GM12878 (cell line): ENCODE results near the gene DHX57. TPM values are rescaled to one million over a fixed set of nuclear protein-coding genes. Genes with fewer than 3 reads are reported as not detected.

ENCODE experiments used
- EGR1 ChIP-seq, 2 experiments: IDR thresholded peaks; 1 replicate in 1 of 2; 2 replicates in 1 of 2; pipeline ENCODE4 v1.6.1; 2011 to 2012; ENCODE audit warnings: low read depth in 2 of 2, low read length in 2 of 2, borderline replicate concordance in 1 of 2, mild to moderate bottlenecking in 1 of 2, moderate library complexity in 1 of 2
- GABPA ChIP-seq: IDR thresholded peaks from 2 replicates; pipeline ENCODE4 v1.6.1; 2014; ENCODE audit warnings: antibody characterized with exemption, low read depth, mild to moderate bottlenecking, inconsistent platforms
- IRF4 ChIP-seq: IDR thresholded peaks from 2 replicates; pipeline ENCODE4 v1.6.1; 2011; ENCODE audit warnings: low read depth, low read length
- RELA ChIP-seq: fragments of 450-650 bp; IDR thresholded peaks from 2 replicates; pipeline ENCODE4 v1.8.0; 2014; ENCODE audit warnings: borderline replicate concordance; ENCODE audit not compliant: partially characterized antibody
- SRF ChIP-seq, 2 experiments: IDR thresholded peaks; 2 replicates each; pipeline ENCODE4 v1.6.1; 2011; ENCODE audit warnings: low read depth in 2 of 2, low read length in 2 of 2, mild to moderate bottlenecking in 1 of 2, moderate library complexity in 1 of 2
- ZNF274 ChIP-seq: IDR thresholded peaks from one replicate; pipeline ENCODE4 v1.8.0; 2011; ENCODE audit not compliant: insufficient read length, insufficient read depth
- polyA plus RNA-seq, 11 experiments: library from polyadenylated mRNA; depleted of rRNA in 4 of 11; unstranded in 6 of 11; stranded (reverse) in 5 of 11; fragments of >200 nt; fragmentation: Nextera tagmentation in 4 of 11; fragmentation: Illumina TruSeq in 1 of 11; extraction: Ambion mirVana in 4 of 11; extraction: Trizol in 1 of 11; gene quantifications; 1 replicate in 1 of 11; 2 replicates in 10 of 11; pipeline versions ENCODE4 v1.2.1 to v1.2.3, GENCODE V29; 2011 to 2016; ENCODE audit warnings: inconsistent platforms in 2 of 11, missing spikeins in 2 of 11, low read depth in 1 of 11
- total RNA-seq, 4 experiments: library from RNA; depleted of rRNA in 3 of 4; stranded (reverse); fragments of >200 nt in 3 of 4; fragmentation: Illumina TruSeq in 1 of 4; extraction: Trizol in 1 of 4; gene quantifications; 2 replicates each; pipeline versions ENCODE4 v1.2.1 to v1.2.3, GENCODE V29; 2013 to 2021
- TF ChIP-seq, protein P1 (sequence below): fragments of 450-650 bp; conservative IDR thresholded peaks from 2 replicates; pipeline ENCODE4 v1.6.1; 2017; ENCODE audit warnings: mild to moderate bottlenecking, moderate library complexity
- TF ChIP-seq, protein P2 (sequence below): IDR thresholded peaks from 2 replicates; pipeline ENCODE4 v1.6.1; 2012; ENCODE audit warnings: low read depth, low read length, improper control_type of control experiment
- TF ChIP-seq, protein P3 (sequence below): fragments of 150-350 bp; IDR thresholded peaks from 2 replicates; pipeline ENCODE4 v1.6.1; 2016; ENCODE audit warnings: low read depth, low read length
- TF ChIP-seq, protein P4 (sequence below): IDR thresholded peaks from 2 replicates; pipeline ENCODE4 v1.6.1; 2011; ENCODE audit warnings: borderline replicate concordance, low read depth, mild to moderate bottlenecking, moderate library complexity, mixed read lengths, low read length; ENCODE audit not compliant: insufficient read depth; ENCODE audit errors: extremely low read length
- TF ChIP-seq, protein P5 (sequence below): IDR thresholded peaks from 2 replicates; pipeline ENCODE4 v1.6.1; 2011; ENCODE audit warnings: low read depth, low read length, improper control_type of control experiment, borderline replicate concordance
- TF ChIP-seq, protein P6 (sequence below): fragments of 450-650 bp; formaldehyde crosslinking; IDR thresholded peaks from 2 replicates; pipeline ENCODE4 v1.4.0; 2022; ENCODE audit warnings: mild to moderate bottlenecking, moderate library complexity

DHX57 gene
- total and polyA plus RNA-seq, 10 of the 15 experiments (the other 5 are each of a cell fraction or from before 2014, with no cell fraction given): 6.5 to 18.0 (median 15.8) TPM

DNA sequence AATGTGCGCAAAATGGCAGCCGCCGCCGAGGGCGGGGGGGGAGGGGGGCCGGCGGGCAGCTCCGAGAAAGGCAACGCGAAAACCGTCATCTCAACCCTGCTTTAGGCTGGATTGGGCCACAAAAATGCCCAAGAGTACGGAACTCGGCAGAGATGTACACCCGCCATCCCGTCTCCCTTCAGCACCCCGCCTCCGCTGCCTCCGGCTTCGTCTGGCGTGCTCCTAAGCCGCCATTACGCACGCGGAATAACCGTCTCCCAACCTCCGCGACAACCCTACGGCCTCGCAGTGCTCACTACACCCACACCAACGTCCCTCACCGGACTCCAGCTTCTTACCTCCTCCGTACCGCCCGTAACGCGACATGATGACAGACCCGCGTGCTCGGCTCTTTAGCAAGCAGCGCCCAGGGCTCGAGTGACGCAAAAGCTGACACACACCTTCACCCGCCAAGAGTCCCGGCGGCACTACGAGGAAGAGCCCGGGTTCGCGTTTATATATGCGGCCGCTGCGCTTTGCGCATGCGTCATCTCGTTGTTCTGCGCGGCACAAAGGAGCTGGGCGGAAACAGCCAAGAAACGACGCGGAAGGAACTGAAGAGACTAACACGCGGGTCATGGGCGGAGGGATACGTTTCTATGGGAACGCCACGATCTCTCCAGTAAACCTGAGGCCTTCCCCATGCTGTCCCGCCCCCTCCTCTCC, 124.7 kb downstream of the DHX57 start, which contains the start of gene SRSF7 (continued):
- TF ChIP-seq, protein P1, sequence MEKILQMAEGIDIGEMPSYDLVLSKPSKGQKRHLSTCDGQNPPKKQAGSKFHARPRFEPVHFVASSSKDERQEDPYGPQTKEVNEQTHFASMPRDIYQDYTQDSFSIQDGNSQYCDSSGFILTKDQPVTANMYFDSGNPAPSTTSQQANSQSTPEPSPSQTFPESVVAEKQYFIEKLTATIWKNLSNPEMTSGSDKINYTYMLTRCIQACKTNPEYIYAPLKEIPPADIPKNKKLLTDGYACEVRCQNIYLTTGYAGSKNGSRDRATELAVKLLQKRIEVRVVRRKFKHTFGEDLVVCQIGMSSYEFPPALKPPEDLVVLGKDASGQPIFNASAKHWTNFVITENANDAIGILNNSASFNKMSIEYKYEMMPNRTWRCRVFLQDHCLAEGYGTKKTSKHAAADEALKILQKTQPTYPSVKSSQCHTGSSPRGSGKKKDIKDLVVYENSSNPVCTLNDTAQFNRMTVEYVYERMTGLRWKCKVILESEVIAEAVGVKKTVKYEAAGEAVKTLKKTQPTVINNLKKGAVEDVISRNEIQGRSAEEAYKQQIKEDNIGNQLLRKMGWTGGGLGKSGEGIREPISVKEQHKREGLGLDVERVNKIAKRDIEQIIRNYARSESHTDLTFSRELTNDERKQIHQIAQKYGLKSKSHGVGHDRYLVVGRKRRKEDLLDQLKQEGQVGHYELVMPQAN: peak; percentile 95
- TF ChIP-seq ZNF274: no peak
- peak; percentile 65; the same call in 1 of the 2 replicates for TF ChIP-seq IRF4
- TF ChIP-seq, protein P2, sequence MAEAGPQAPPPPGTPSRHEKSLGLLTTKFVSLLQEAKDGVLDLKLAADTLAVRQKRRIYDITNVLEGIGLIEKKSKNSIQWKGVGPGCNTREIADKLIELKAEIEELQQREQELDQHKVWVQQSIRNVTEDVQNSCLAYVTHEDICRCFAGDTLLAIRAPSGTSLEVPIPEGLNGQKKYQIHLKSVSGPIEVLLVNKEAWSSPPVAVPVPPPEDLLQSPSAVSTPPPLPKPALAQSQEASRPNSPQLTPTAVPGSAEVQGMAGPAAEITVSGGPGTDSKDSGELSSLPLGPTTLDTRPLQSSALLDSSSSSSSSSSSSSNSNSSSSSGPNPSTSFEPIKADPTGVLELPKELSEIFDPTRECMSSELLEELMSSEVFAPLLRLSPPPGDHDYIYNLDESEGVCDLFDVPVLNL: no peak
- TF ChIP-seq, protein P3, sequence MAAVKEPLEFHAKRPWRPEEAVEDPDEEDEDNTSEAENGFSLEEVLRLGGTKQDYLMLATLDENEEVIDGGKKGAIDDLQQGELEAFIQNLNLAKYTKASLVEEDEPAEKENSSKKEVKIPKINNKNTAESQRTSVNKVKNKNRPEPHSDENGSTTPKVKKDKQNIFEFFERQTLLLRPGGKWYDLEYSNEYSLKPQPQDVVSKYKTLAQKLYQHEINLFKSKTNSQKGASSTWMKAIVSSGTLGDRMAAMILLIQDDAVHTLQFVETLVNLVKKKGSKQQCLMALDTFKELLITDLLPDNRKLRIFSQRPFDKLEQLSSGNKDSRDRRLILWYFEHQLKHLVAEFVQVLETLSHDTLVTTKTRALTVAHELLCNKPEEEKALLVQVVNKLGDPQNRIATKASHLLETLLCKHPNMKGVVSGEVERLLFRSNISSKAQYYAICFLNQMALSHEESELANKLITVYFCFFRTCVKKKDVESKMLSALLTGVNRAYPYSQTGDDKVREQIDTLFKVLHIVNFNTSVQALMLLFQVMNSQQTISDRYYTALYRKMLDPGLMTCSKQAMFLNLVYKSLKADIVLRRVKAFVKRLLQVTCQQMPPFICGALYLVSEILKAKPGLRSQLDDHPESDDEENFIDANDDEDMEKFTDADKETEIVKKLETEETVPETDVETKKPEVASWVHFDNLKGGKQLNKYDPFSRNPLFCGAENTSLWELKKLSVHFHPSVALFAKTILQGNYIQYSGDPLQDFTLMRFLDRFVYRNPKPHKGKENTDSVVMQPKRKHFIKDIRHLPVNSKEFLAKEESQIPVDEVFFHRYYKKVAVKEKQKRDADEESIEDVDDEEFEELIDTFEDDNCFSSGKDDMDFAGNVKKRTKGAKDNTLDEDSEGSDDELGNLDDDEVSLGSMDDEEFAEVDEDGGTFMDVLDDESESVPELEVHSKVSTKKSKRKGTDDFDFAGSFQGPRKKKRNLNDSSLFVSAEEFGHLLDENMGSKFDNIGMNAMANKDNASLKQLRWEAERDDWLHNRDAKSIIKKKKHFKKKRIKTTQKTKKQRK: no peak
- TF ChIP-seq, protein P4, sequence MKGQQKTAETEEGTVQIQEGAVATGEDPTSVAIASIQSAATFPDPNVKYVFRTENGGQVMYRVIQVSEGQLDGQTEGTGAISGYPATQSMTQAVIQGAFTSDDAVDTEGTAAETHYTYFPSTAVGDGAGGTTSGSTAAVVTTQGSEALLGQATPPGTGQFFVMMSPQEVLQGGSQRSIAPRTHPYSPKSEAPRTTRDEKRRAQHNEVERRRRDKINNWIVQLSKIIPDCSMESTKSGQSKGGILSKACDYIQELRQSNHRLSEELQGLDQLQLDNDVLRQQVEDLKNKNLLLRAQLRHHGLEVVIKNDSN: no peak
- TF ChIP-seq, protein P5, sequence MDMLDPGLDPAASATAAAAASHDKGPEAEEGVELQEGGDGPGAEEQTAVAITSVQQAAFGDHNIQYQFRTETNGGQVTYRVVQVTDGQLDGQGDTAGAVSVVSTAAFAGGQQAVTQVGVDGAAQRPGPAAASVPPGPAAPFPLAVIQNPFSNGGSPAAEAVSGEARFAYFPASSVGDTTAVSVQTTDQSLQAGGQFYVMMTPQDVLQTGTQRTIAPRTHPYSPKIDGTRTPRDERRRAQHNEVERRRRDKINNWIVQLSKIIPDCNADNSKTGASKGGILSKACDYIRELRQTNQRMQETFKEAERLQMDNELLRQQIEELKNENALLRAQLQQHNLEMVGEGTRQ: no peak
- TF ChIP-seq GABPA: peak; percentile 44; the same call in 1 of the 2 replicates
- TF ChIP-seq RELA: peak; percentile 81
- peak in 1 of 2 experiments; percentile 5; a peak in 1 of 3 replicates for TF ChIP-seq EGR1 (IDR thresholded peaks at IDR 0.05; ENCODE audit: borderline replicate concordance in 1 of 2, low read depth in 2 of 2, low read length in 2 of 2)
- TF ChIP-seq, protein P6, sequence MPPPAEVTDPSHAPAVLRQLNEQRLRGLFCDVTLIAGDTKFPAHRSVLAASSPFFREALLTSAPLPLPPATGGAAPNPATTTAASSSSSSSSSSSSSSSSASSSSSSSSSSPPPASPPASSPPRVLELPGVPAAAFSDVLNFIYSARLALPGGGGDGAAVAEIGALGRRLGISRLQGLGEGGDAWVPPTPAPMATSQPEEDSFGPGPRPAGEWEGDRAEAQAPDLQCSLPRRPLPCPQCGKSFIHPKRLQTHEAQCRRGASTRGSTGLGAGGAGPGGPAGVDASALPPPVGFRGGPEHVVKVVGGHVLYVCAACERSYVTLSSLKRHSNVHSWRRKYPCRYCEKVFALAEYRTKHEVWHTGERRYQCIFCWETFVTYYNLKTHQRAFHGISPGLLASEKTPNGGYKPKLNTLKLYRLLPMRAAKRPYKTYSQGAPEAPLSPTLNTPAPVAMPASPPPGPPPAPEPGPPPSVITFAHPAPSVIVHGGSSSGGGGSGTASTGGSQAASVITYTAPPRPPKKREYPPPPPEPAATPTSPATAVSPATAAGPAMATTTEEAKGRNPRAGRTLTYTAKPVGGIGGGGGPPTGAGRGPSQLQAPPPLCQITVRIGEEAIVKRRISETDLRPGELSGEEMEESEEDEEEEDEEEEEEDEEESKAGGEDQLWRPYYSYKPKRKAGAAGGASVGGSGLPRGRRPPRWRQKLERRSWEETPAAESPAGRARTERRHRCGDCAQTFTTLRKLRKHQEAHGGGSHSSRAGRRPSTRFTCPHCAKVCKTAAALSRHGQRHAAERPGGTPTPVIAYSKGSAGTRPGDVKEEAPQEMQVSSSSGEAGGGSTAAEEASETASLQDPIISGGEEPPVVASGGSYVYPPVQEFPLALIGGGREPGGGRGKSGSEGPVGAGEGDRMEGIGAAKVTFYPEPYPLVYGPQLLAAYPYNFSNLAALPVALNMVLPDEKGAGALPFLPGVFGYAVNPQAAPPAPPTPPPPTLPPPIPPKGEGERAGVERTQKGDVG (CRISPR knock-in tag): no peak
- TF ChIP-seq SRF (IDR thresholded peaks at IDR 0.05; ENCODE audit: low read depth in 2 of 2, low read length in 2 of 2): peak; percentile 78 to 87
- TF ChIP-seq, all 136 proteins: peak for 84
